Transverse colon (tissue), 4 donors: ENCODE data around the gene CYBB. TPM values are rescaled to one million over a fixed set of nuclear protein-coding genes. Genes with fewer than 3 reads are reported as not detected.

Source experiments
- DNase-seq: peaks from one replicate; pipeline ENCODE4 v3.0.0-alpha.2; 2019
- H3K27ac ChIP-seq, 4 donors: fragments of 200-600 bp; sonication (generic); 2 replicates each; pipeline ENCODE4 v1.5.1; 2016 to 2018; ENCODE audit warnings: inconsistent platforms in 4 of 4
- H3K27me3 ChIP-seq: fragments of 200-600 bp; sonication (generic); 2 replicates; pipeline ENCODE4 v1.5.1; 2017; ENCODE audit warnings: inconsistent platforms
- H3K36me3 ChIP-seq, 4 donors: fragments of 200-600 bp; sonication (generic); 2 replicates each; pipeline ENCODE4 v1.5.1; 2017 to 2019; ENCODE audit warnings: inconsistent platforms in 4 of 4
- H3K4me1 ChIP-seq, 4 donors: fragments of 200-600 bp; sonication (generic); 2 replicates each; pipeline ENCODE4 v1.5.1; 2017 to 2020; ENCODE audit warnings: inconsistent platforms in 4 of 4
- H3K4me3 ChIP-seq, 4 donors: fragments of 200-600 bp; sonication (generic); 1 replicate in 1 of 4; 2 replicates in 3 of 4; pipeline versions ENCODE4 v1.5.1 to v1.6.1; 2017 to 2019; ENCODE audit warnings: inconsistent platforms in 4 of 4
- H3K9me3 ChIP-seq, 2 donors: fragments of 200-600 bp; sonication (generic); 2 replicates each; pipeline ENCODE4 v1.5.1; 2017 to 2019; ENCODE audit warnings: inconsistent platforms in 2 of 2
- CTCF ChIP-seq, 5 experiments: fragments of 200-600 bp in 3 of 5; fragments of 450-650 bp in 2 of 5; sonication (generic) in 3 of 5; IDR thresholded peaks; 1 replicate in 2 of 5; 2 replicates in 3 of 5; pipeline ENCODE4 v1.5.1; 2016 to 2017; ENCODE audit warnings: antibody characterized with exemption in 5 of 5, inconsistent platforms in 3 of 5, mild to moderate bottlenecking in 2 of 5, moderate library complexity in 1 of 5
- EP300 ChIP-seq: sonication (generic); formaldehyde crosslinking; IDR thresholded peaks from one replicate; pipeline ENCODE4 v1.6.1; 2017; ENCODE audit warnings: antibody characterized with exemption, low read depth
- POLR2A ChIP-seq: fragments of 450-650 bp; IDR thresholded peaks from one replicate; pipeline ENCODE4 v1.6.1; 2016; ENCODE audit warnings: antibody characterized with exemption, mild to moderate bottlenecking, moderate library complexity
- POLR2AphosphoS5 ChIP-seq, 3 donors: sonication (generic); formaldehyde crosslinking; IDR thresholded peaks; one replicate each; pipeline ENCODE4 v1.6.1; 2016; ENCODE audit warnings: antibody characterized with exemption in 3 of 3
- WGBS, 2 donors: methylation state at CpG; one replicate each; pipeline ENCODE4 v1.1.5; 2018; ENCODE audit warnings: low coverage in 1 of 2; 5-methylcytosine and 5-hydroxymethylcytosine counted together
- in situ Hi-C, 4 donors: fragments of 200-750 bp; cut with MboI; loops; one replicate each; pipeline versions ENCODE4 v1.15.0 to v1.15.1; 2017; ENCODE audit warnings: low sequenced_read_pairs in 3 of 4, low pct_ligation_motif_present in 1 of 4, low pct_unique_long_range_greater_than_20kb in 1 of 4
- intact Hi-C: fragments of 100-400 bp; cut with DNase I; formaldehyde crosslinking; loops from one replicate; pipeline ENCODE4 v1.15.1; 2023; ENCODE audit warnings: low total_unique reads
- total RNA-seq, 4 donors: library from RNA; depleted of rRNA; stranded (reverse); fragments of >200 nt; gene quantifications; one replicate each; pipeline ENCODE4 v1.1.0, GENCODE V29; 2016

Gene CYBB
- total RNA-seq, 4 donors from 2014 or later: 3.8 to 21.7 (median 14.9) TPM

- in situ Hi-C loops: no loop called here
Observed at GRCh38 chrX:37755025-37755424, 24.8 kb upstream of the CYBB start.

DNA sequence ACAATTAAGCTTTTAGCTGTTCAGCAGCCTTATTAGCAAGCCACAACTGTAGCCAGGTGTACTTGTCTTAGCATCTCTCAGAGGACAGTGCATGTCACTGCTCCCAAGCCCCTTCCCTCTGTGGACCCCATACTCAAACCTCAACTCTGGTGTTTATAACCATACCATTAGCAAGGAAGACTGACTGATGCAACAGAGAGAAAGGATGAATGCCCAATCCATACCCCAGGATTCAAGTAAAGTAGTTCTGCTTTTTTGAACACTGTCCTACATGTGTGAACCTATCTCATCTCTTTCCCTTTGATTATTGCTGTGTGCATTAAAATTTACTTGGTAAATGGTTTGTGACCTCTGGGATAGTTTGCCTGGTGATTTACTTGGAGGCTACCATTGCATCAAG, 22.8 kb upstream of the CYBB start:
- no peaks in the 10 kb centered on the region for H3K4me1 ChIP-seq
- no peak overlapping the region for H3K4me3 ChIP-seq
- intact Hi-C loops: no loop called here
- H3K27ac ChIP-seq: no peak overlapping the region
- H3K27me3 ChIP-seq: no peaks in the 10 kb centered on the region
- TF ChIP-seq POLR2AphosphoS5 (IDR thresholded peaks at IDR 0.05) (no peak), EP300 (no peak), CTCF (IDR thresholded peaks at IDR 0.05) (no peak), POLR2A (no peak)
- no peaks in the 10 kb centered on the region for H3K36me3 ChIP-seq
- no peak for DNase-seq
- H3K9me3 ChIP-seq: no peaks in the 10 kb centered on the region
- in situ Hi-C loops: no loop called here

More at GRCh38 chrX:37755025-37755424, 24.8 kb upstream of the CYBB start:
- H3K4me1 ChIP-seq: no peaks in the 10 kb centered on the region
- no peaks in the 10 kb centered on the region for H3K36me3 ChIP-seq
- peak overlapping the region in 1 of 4 donors; percentile 38 for H3K27ac ChIP-seq
- no peak for TF ChIP-seq POLR2AphosphoS5 (IDR thresholded peaks at IDR 0.05)
- TF ChIP-seq EP300: no peak
- TF ChIP-seq POLR2A: no peak
- TF ChIP-seq CTCF (IDR thresholded peaks at IDR 0.05): no peak
- H3K9me3 ChIP-seq: no peaks in the 10 kb centered on the region
- intact Hi-C loops: no loop called here
- peak; percentile 10 for DNase-seq
- no peak overlapping the region for H3K4me3 ChIP-seq
- H3K27me3 ChIP-seq: no peaks in the 10 kb centered on the region

DNA sequence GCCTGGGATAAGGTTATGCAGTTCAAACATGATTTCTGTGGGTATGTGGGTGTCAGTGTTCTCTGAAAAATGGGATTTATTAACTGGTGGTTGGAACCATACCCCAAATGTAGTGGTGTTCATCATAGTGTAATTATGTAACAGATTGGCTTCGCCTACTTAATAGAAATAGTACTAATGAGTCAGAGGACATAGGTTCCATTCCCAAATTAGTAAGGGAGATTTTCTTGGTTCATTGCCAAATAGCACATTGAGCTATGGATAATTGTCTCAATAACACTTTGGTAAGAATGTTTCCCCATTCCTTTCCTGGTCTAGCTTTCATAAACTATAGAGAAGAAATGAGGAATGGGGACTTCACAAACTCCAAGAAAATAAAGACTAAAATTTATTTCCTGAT, 20.5 kb upstream of the CYBB start:
- Histone ChIP-seq H3K4me1 (no peaks in the 10 kb centered on the region), H3K9me3 (no peaks in the 10 kb centered on the region), H3K4me3 (no peak overlapping the region), H3K36me3 (no peaks in the 10 kb centered on the region), H3K27ac (no peak overlapping the region), H3K27me3 (no peaks in the 10 kb centered on the region)
- no peak for TF ChIP-seq EP300
- no peak for TF ChIP-seq CTCF (IDR thresholded peaks at IDR 0.05)
- TF ChIP-seq POLR2A: no peak
- no peak for TF ChIP-seq POLR2AphosphoS5 (IDR thresholded peaks at IDR 0.05)
- DNase-seq: no peak
- intact Hi-C loops (no loop called here), in situ Hi-C loops (no loop called here)
- WGBS, 2 donors: 73% methylated on average over 1 of the region's 1 CpG; no CpG with 5 or more reads in 1 of the 2 donors

DNA sequence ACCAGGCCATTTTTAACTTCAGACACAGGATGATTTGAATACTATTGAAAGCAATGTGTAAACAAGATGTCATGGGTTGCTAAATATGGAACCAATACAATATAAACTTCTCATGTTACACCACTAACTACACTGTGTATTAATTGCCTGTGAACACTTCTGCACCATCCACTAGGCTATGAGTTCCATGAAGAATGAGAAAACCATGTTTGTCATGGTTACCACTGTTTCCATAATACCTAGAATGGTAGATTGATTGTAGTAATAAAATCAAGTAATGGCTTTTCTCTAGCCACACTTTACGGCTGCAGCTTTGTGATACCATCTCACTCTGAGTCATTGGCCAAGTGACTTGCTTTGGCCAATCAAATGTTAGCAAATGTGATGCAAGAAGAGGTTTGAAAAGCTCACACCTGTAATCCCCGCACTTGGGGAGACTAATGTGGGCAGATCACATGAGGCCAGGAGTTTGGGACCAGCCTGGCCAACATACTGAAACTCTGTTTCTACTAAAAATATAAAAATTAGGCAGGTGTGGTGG, 19.9 kb upstream of the CYBB start:
- no peaks in the 10 kb centered on the region for H3K27me3 ChIP-seq
- DNase-seq: no peak
- no peak for TF ChIP-seq POLR2A
- no peak for TF ChIP-seq CTCF (IDR thresholded peaks at IDR 0.05)
- TF ChIP-seq POLR2AphosphoS5 (IDR thresholded peaks at IDR 0.05): no peak
- TF ChIP-seq EP300: no peak
- intact Hi-C loops (loop anchor here (10.0 kb wide), 1 partner anchor 65 kb away; no protein-coding TSS in a partner anchor), in situ Hi-C loops (no loop called here)
- H3K4me3 ChIP-seq: no peak overlapping the region
- H3K9me3 ChIP-seq: no peaks in the 10 kb centered on the region
- 70 to 83% methylated on average over 2 of the region's 2 CpGs for WGBS, 2 donors
- H3K36me3 ChIP-seq: no peaks in the 10 kb centered on the region
- H3K4me1 ChIP-seq: no peaks in the 10 kb centered on the region
- H3K27ac ChIP-seq: no peak overlapping the region
